Glomerular endothelial cell (primary cell): Measurements from ENCODE around the gene PUM1. TPM values are rescaled to one million over a fixed set of nuclear protein-coding genes. Genes with fewer than 3 reads are reported as not detected.
"Not testable (repeated sequence)": the region's sequence is repeated elsewhere in the genome, so short reads cannot be mapped to it uniquely, and the experiment has no call there.

Source experiments
- DNase-seq: peaks from one replicate; pipeline ENCODE4 v3.0.0-alpha.2; 2011; ENCODE audit warnings: low read depth, low spot score; ENCODE audit errors: extremely low read depth
- total RNA-seq: library from RNA; depleted of rRNA; stranded (reverse); fragments of >200 nt; gene quantifications from 2 replicates; pipeline ENCODE4 v1.2.3, GENCODE V29; 2015

The PUM1 gene
- total RNA-seq, 1 donor from 2014 or later: 74.7 TPM

DNA sequence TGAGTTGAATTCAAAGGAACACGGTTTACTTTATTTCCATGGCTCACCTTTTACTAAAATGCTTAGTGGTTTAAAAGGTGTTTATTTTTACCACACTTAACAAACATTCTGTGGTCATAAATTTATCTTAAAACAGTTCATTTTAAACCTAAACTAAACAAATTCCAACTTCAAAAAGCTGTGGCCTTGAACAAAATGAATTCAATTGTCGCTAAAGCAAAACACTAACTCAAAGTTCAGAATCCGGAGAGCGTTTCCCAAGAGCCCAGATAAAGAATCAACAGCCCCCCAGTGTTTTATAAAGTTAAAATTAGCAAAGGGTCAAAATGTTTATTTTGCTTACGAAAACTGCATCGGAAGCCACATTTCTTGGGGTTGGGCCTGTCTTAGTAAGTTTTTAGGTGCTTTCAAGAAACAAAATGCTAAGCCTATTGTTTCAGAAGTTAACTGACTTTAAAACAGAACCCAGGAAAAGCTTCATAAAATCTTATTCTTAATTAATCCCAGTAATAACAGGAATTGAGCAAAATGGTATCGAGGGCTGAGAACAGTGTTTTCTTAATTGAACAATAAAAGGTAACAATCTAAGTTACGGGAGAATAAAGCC, 1.3 kb downstream of the PUM1 start:
- DNase-seq: no peak

DNA sequence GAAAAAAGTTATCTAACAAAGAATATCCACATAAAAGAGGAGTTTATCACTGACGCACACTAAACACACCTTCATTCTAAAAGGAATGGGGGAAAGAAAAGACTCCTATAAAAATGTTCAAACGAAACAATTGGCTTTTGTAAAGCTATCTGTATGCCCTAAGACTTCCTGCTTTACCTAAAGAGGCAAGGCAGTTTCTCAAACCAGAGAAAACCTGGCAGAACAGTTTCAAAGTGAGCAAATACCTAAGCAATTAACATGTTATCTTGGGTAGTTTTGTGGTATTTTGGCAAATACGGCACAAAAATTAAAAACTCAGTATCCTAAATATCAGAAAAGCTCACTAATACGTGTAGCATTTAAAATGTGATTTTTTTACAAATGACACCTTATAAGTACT, 1.9 kb downstream of the PUM1 start:
- DNase-seq: no peak

DNA sequence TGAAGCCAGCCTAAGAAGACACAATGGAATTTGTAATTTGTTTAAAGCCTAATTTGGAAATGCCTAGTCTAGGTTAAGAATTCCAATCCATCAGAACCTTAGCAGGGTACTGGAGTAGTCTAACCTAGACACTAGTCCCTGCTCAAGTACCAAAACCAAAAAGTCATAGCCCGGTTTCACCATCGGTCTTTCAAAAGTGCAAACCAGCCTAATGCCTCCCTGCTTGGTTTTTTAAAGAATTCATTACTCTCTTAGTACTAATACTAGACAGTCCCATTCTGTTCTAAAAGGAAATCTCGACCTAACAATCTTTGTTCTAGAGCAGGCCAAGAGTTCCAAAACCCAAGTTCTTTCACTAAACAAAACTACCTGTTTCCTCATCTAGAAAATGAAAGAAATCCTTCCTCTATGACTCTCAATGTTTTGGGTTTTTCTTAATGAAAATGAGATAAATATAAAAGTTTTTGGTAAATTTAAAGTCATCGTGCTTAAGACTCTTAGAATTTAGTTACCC, 2.6 kb downstream of the PUM1 start:
- DNase-seq: no peak

DNA sequence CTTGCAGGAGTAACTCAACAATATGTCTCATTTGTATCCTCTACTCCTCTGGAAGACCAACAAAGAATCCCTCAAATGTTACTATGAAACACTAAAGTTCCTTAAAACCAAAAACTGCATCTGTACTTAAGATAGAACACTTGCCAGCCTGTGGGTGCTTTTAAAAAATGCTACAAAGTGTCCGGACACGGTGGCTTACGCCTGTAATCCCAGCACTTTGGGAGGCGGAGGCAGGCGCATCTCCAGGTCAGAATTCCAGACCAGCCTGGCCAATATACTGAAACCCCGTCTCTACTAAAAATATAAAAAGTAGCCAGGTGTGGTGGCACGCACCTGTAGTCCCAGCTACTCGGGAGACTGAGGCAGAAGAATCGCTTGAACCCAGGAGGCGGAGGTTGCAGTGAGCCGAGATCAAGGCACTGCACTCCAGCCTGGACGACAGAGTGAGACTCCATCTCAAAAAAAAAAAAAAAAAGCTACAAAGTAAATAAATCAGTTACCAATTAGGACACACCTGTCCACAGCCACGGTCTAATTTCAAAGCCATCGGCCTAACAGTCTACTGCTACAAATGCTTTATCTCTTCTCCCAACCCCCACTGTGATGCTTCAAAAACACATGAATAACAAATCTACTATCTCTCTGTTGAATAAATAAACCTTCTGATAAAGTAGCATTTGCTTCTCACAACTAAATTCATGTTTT, 3.2 kb downstream of the PUM1 start:
- DNase-seq: not testable (repeated sequence)

DNA sequence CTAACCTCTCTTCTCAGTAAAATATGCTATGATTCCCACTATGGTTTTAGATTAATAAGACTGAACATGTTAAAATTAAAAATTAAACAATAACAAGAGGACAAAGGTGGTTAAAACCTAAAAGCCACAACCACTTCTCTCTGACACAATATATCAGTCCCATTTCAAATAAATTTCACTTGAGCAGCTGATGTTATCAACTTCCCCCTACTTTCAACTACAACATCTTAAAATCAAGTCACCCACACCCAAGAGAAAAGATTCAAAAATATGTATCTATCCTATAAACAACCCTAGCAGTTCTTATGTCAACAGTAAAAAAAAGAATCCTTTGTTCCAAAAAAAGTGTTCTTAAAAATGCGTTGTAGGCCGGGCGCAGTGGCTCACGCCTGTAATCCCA, 7.5 kb downstream of the PUM1 start:
- no peak for DNase-seq

DNA sequence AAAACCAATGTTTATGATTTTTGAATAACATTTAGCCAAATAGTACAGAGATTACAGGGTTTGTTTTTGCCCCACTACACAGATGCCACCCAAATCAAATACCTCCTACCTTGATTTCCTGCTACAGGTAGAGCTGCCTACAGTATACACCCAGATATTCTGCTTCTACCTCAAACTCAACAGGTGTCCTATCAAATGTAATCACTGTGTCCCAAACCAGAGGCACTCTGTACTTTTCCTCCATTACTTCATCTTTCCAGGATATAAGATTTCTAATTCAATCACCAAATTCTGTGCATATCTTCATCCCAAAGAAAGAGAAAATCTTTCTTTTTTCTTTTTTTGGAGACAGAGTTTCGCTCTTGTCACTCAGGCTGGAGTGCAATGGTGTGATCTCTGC, 9.6 kb downstream of the PUM1 start:
- DNase-seq: no peak

DNA sequence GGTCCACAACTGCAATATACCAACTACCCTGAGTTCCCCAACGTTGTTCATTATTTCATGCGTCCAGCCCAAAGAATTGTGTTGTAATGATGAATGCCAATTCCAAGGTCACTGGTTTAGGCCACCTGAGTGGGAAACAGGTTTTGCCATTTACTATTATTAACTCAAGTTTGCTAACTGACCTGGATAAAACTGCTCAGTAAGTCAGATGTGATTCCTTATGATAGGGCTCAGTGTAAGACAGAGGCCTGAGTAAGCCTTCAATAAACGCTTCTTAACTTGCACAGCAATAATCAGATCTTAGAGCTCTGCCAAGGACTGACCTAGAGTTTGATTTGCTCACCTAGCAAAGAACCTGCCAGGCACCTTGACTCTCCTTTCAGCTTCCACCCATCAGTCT, 10.0 kb downstream of the PUM1 start:
- no peak for DNase-seq

DNA sequence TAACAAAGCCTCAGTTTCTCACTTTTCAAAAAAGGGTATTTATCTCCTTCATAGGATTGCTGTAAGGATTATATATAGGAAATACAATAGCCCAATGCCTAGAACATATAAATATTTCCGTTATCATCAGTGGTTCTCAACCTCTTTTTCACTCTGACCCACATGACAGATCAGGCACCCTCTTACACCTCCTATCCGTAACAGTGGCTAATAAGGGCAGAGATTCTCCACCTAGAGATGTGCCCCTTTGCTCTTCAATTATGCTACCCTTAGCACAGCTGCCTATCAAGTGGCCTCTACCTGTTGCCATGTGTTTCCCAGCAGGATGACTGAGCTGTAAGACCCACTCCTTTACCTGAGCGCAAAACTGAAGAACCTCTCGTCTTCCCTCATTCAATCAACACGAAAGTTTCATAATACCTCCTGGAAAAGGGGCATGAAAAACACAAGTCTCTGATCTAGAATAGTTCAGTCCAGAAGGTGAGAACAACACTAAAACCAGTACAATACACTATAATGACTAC, 10.5 kb downstream of the PUM1 start:
- no peak for DNase-seq

DNA sequence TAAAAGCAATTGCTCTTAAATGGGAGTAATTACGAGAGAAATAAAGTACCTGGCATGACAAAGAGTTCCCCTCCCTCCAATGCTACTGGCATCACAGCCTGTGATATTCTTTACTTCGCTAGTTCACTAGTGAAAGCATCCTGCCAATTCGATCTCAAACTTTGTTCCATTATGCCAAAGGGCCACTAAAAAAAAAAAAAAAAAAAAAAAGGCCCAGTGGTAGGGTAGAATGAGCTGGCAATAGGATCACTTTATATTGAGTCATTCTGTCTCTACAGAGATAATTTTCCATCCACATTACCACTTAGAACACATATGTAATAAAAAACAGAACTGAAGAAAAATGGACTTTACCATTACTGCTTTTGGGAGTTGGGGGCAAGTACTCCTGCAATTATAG, 11.2 kb downstream of the PUM1 start:
- no peak for DNase-seq

DNA sequence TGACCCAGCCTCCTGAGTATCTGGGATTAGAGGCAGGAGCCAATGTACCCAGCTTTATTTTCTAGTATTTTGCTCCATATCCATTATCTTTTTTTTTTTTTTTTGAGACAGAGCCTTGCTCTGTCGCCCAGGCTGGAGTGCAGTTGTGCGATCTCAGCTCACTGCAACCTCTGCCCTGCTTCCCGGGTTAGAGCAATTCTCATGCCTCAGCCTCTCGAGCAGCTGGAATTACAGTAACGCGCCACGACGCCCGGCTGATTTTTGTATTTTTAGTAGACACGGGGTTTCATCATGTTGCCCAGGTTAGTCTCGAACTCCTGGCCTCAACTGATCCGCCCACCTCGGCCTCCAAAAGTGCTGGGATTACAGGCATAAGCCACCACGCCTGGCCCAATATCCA, 12.9 kb downstream of the PUM1 start:
- DNase-seq: not testable (repeated sequence)

DNA sequence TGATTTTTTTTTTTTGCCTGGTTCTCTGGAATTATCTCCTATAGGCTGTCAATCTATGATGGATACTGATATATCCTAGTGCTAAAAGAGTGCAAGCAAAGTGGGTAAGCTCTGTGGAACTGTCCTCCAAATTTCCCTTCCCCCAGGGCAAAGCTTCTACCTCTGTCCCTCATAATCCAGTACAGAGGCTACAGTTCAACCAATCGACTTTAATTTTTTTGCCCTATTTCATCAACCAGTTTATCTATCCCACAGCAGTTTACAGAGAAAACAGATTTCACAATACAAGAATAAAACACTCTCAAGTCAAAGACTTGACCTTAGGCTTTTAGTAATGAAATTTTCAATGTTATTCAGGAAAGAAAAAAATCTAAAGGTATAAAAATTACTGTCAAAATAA, 13.9 kb downstream of the PUM1 start:
- no peak for DNase-seq

DNA sequence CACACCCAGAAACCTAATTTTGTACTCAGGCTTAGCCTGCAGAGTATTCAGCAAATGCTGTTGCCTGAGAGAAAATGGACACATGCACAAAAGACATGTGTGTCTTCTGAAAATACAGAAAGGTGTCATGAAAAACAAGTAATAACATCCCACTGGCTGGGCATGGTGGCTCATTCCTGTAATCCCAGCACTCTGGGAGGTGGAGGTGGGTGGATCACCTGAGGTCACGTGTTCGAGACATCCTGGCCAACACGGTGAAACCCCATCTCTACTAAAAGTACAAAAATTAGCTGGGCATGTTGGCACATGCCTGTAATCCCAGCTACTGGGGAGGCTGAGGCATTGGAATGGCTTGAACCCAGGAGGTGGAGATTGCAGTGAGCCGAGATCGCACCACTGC, 18.0 kb downstream of the PUM1 start:
- DNase-seq: not testable (repeated sequence)

DNA sequence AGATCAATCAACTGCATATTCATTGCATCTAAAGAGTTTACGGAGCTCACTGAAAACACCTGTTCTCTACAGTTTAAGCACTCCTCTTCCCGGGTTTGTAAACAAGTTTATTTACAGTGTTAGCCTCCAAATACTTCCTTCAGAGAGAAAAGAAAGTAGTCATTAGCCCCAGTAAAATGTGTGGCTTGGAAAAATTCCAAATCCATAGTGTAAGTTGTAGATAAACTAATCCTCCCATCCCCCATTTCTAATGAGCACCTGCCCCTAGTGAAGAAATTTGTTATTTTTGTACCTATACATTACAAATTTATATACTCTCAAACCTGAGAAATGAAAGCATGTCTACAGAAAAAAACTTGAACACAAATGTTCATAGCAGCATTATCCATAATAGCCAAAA, 21.9 kb downstream of the PUM1 start:
- DNase-seq: no peak

DNA sequence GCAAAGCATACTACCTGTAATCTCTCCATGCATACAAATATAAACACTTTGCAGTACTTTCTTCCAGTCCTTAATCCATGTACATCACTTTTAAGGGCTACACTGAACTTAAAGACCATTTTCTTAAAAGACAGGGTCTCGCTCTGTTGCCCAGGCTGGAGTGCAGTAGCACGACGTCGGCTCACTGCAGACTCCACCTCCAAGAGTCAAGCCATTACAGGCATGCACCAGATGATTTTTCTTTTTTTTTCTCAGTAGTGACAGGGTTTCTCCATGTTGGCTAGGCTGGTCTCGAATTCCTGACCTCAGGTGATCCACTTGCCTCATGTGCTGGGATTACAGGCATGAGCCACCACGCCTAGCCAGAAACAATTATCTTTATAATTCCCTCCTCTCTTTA, 22.9 kb downstream of the PUM1 start:
- DNase-seq: no peak

DNA sequence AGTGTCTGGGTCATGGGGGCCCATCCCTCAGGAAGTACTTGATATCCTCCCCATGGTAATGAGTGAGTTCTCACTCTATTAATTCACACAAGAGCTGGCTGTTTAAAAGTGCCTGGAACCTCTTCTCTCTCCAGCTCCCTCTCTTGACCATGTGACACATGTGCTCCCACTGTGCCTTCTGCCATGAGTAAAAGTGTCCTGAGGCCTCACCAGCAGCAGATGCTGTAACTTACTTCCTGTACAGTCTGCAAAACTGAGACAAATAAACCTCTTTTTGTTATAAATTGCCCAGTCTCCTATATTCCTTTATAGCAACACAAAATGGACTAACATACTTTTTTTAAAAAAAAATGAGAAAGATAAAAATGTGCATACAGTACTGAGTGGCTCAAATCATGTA, 24.0 kb downstream of the PUM1 start:
- no peak for DNase-seq

DNA sequence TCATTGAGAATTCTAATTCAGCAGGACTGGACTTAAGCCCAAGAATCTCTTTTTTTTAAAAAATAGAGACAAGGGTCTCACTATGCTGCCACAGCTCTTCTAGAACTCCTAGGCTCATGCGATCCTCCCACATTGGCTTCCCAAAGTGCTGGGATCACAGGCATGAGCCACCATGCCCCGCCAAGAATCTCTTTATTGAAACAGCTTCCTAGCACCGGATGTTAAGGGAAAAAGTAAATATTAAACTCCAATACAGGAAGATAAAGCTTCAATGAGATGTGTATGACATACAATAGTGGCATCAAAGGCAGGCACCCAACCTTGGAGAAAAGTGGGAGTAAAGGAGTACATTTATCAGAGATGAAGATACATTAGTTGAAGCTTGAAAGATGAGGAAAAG, 25.5 kb downstream of the PUM1 start:
- DNase-seq: no peak

DNA sequence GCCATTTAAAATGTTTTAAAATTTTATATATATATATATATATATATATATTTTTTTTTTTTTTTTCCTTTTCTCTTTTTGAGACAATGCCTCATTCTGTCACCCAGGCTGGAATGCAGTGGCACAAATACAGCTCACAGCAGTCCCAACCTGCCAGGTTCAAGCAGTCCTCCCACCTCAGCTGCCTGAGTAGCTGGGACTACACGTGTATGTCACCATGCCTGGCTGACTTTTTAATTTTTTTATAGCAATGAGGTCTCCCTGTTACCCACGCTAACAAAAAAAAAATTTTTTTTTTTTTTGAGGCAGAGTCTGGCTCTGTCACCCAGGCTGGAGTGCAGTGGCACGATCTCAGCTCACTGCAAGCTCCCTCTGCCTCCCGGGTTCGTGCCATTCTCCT, 26.6 kb downstream of the PUM1 start:
- DNase-seq: not testable (repeated sequence)

DNA sequence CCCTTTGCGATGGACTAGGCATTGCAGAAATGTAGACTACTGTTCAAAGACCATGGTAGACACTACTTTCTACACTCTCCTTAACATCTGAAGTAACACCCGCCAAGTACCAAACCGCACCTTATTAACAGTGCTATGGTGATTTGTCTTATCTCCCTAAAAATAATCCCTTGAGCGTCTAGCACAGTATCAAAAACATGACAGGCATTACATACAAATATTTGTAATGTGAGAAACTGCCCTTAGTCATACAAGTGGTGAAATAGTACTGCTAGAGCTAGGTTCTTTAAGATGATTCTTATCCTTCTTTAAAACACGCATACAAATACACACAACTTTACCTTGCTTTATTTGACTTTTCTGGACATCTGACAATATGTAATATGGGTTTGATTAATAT, 27.2 kb downstream of the PUM1 start:
- no peak for DNase-seq

DNA sequence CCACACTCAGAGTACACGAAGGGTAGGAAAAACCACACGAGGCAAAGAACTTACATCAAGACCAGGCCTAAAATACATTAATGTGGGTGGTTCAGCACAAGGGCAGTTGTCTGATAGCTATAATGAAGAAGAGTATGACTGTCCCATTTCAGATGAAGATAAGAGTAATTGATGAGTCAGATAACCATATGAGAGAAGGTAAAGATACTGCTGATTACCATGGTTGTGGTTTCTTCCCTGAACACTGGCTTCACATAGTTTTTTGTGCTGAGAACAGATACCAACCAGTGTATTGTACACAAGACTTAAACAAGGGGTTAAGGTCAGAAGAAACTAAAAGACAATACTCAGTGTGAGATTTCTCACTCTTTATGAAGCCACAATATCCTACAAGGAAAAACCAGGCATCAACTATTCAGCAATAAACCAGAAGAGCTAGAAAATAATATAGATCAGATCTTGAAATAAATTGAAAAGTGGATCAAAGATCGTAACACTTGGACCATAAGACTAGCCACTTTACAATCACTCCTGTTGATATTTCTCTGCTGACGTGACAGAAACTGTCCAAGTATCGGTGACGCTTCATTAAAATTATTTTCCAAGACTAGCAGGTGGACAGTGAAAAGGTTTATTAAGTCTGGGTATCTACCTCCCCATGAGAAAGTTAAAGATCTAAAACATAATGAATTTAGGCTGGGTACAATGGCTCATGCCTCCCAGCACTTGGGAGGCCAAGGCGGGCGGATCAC, 28.6 kb downstream of the PUM1 start:
- DNase-seq: no peak

DNA sequence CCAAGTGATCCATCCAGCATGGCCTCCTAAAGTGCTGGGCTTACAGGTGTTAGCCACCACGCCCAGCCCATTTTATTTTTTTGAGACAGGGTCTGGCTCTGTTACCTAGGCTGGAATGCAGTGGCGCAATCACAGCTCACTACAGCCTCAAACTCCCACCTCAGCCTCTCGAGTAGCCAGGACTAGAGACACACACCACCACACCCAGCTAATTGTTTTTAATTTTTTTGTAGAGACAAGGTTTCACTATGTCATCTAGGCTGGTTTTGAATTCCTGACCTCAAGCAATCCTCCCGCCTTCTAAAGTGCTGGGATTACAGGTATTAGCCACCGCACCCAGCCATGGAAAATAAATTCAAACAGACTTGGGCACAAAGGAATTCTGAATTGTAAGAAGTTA, 31.9 kb downstream of the PUM1 start:
- DNase-seq: no peak

DNA sequence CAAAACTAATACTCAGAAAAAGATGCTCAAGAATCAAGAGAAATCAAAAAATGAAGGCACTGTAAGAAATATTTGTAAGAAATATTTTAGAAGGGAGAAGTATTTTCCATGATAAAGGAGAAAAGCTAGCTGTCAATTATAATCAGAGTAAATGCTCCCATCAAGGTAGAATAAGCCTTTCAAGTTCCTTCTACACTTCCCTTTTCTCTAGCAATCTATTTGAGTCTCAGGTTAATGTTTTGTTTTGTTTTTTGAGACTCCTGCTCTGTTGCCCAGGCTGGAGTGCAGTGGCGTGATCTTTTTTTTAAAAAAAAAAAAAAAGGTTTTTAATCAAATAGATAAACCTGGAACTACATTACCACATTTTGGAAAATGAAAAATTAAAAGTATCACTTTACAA, 33.3 kb downstream of the PUM1 start:
- no peak for DNase-seq
